GM21528 (cell line): ENCODE measurements around the gene L1CAM.

Source experiments
- ATAC-seq: cut with Tn5 transposase; IDR thresholded peaks from one replicate; pipeline ENCODE4 v1.9.1; 2021; ENCODE audit warnings: mild to moderate bottlenecking, moderate library complexity; ENCODE audit not compliant: unreplicated experiment, low FRiP score

The L1CAM gene

DNA sequence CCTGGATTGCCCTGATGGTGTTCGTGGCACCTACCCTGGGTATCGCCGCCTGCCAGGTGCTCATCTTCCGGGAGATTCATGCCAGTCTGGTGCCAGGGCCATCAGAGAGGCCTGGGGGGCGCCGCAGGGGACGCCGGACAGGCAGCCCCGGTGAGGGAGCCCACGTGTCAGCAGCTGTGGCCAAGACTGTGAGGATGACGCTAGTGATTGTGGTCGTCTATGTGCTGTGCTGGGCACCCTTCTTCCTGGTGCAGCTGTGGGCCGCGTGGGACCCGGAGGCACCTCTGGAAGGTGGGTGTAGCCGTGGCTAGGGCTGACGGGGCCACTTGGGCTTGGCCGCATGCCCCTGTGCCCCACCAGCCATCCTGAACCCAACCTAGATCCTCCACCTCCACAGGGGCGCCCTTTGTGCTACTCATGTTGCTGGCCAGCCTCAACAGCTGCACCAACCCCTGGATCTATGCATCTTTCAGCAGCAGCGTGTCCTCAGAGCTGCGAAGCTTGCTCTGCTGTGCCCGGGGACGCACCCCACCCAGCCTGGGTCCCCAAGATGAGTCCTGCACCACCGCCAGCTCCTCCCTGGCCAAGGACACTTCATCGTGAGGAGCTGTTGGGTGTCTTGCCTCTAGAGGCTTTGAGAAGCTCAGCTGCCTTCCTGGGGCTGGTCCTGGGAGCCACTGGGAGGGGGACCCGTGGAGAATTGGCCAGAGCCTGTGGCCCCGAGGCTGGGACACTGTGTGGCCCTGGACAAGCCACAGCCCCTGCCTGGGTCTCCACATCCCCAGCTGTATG, 20.3 kb upstream of the L1CAM start:
- ATAC-seq, result no peak

DNA sequence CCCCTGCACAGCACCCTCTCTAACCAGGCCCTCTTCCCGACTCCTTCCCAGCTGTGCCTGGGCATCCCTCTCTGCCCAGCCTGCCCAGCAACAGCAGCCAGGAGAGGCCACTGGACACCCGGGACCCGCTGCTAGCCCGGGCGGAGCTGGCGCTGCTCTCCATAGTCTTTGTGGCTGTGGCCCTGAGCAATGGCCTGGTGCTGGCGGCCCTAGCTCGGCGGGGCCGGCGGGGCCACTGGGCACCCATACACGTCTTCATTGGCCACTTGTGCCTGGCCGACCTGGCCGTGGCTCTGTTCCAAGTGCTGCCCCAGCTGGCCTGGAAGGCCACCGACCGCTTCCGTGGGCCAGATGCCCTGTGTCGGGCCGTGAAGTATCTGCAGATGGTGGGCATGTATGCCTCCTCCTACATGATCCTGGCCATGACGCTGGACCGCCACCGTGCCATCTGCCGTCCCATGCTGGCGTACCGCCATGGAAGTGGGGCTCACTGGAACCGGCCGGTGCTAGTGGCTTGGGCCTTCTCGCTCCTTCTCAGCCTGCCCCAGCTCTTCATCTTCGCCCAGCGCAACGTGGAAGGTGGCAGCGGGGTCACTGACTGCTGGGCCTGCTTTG, 19.6 kb upstream of the L1CAM start:
- ATAC-seq, result no peak

GRCh38 chrX:153903991-153904957, 18.3 kb upstream of the L1CAM start, which contains the start of gene AVPR2:
Gene AVPR2 (plus strand): TSS chrX:153904673. CDS start chrX:153905146, 473 bp downstream.
- no peak for ATAC-seq

GRCh38 chrX:153903238-153903980, 17.4 kb upstream of the L1CAM start:
- no peak for ATAC-seq

GRCh38 chrX:153902385-153902784, 16.4 kb upstream of the L1CAM start:
- ATAC-seq, result no peak

DNA sequence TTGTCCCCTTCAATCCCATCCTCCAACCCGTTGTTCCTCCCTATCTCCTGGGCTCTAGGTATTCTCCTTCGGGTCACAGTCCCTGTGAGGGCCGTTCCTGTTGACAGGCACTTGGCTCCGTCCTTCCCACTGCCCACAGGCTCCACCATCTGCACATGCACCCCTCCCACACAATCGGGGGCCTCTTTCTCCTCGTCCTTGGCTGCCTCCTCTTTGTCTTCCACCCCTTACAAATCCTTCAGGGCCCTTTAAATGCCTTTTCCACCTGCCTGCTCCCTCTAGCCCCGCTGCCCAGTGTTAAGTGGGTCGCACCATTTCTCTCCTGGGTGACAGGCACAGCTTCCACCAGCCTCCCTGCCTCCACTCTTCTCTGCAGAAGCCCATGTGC, 15.8 kb upstream of the L1CAM start:
- no peak for ATAC-seq

DNA sequence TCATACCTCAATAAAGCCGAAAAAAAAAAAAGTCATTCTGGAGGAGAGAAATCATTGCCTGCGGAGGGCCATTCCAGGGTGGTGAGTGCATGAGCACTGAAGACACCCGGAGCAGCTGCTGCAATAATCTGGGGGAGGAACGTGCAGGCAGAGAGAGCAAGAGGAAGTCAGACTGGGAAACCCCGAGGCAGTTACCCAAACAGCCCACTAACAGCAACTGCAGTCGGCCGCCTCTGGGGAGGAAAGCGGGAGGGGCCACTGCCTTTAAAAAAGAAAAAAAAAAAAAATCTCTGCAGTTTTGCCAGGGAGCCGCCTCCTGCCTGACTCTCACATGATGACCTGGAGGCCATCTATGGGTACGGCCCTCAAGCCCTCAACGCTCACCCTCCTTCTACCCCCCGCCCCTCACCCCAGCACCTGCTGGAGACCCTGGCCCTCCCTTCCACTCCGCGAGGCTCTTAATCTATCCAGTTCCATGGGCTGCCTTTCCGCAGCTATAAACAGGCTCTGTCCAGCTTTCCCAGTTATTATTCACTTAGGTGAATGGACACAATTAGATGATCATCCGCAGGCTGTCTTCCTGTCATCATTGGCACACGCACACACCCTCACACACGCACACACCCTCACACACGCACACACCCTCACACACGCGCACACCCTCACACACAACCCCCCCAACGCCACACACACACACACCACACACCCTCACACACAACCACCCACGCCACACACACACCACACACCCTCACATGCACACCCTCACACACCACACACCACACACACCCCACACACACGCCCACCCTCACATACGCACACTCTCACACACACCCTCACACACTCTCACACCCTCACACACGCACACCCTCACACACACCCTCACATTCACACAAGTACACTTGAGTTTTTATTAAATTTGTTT, 15.1 kb upstream of the L1CAM start:
- ATAC-seq, result no peak

GRCh38 chrX:153897899-153898298, 11.9 kb upstream of the L1CAM start:
- ATAC-seq, result no peak

DNA sequence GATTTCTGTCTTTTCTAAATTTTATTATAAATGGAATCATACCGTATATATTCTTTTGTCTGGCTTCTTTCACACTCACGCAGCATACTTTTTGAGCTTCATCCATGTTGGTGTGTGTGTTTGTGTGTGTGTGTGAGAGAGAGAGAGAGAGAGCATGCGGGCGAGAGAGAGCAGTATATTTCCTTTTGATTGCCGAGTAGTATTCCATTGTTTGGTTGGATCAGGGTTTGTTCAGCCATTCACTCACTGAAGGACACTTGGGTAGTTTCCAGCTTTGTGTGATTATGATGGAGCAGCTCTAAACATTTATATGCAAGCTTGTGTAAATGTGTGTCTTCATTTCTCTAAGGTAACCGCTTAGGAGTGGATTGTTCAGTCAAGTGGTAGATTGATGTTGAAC, 3.1 kb upstream of the L1CAM start:
- ATAC-seq, result no peak

GRCh38 chrX:153888344-153888743, 2.4 kb upstream of the L1CAM start:
- ATAC-seq, result no peak

GRCh38 chrX:153887385-153887784, 1.4 kb upstream of the L1CAM start:
- ATAC-seq, result no peak

DNA sequence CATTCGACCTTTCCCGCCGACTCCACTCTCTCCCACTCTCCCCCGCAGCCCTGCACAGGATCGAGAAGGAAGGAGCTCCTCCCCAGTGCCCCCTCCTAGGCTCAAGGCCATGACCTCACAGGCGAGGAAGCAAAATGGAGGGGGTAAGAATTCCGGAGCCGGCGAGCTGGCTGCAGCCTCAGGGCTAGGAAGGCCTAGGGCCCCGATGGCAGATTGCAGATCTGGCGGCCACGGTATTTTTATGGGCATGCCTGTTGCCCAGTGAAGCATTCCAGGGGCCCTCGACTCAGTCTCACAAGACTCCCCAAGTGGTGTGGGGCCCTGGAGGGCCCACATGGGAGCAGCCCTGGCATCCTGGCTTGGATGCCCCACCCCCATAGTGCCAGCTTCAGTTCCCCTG, 942 bp upstream of the L1CAM start:
- no peak for ATAC-seq

DNA sequence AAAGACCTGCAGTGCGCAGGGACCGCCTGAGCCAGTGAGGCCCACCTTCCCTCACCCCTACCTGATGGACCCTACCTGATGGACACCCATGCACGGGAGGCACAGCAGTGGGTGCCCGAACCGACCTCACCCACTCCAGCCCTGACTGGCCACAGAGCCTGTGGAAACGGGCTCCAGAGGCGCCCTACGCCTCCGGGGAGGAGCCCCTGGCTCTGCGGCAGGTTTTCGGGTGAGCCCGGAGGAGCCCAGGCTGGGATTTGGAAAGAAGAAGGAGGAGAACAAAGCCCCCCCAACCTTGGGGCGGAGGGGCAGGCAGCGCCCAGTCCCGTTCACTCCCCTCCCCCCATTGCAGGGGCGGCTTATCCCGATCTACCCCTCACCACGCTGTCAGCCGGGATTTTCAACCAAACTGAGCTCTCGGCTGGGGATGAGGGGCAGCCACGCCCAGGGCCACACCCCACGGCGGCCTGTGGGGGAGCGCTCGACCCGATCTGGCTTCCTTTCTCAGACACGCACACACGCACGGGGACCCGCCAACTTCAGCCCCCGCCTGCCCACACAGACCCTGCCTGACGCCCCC, 675 bp downstream of the L1CAM start:
- ATAC-seq, result no peak

DNA sequence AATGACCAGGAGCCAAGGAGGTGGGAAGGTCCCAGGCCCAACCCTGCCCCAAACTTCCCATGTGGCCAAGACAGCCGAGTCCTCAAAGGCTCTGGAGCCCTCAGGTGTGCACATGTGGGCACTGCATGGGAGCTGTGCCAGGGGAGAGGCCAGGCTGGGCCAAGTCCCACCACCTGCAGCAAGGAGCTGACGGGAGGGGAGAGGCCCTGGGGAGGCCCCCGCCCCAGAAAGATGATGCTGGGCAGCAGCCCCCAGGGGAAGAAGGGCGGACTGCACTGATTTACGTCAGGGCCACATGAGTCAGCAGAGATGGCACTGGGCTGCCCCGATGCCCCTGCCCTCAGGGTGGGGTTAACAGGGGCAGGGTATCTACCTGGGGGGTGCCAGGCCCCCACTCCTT, 1.4 kb downstream of the L1CAM start:
- ATAC-seq, result no peak

- ATAC-seq, result no peak
These were observed 1.8 kb downstream of the L1CAM start for GRCh38 chrX:153884136-153884535.

- ATAC-seq, result no peak
These were observed 2.7 kb downstream of the L1CAM start for GRCh38 chrX:153883163-153883843.

DNA sequence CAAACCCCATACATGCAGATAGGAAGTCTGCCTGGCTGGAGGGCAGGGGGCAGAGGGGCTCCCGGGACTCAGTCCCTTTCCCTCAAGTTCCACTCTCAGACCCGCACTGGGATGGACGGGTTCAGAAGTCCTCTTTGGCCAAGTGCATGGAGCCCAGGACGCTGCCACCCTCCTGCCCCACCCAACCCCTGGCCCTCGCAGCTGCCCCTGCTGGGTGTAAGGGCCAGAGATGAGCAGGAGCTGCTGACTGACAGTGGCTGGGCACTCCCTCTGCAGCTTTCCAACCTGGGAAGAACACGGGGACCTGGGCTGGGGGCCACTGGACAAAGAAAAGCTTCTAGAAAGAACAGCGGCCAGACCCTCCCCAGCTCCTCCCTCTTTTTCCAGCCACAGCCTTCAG, 3.4 kb downstream of the L1CAM start:
- ATAC-seq, result no peak

GRCh38 chrX:153882086-153882498, 3.9 kb downstream of the L1CAM start:
- ATAC-seq, result no peak
